G401.6 (cell line): ENCODE results near the gene PRDM11.
"Not testable (repeated sequence)": the region's sequence is repeated elsewhere in the genome, so short reads cannot be mapped to it uniquely, and the experiment has no call there.

Source experiments
- FAIRE-seq: peaks from 2 replicates; lab custom pipeline; 2012; peaks lifted over from hg19 to GRCh38; lab: Jason Lieb, UNC

The PRDM11 gene

DNA sequence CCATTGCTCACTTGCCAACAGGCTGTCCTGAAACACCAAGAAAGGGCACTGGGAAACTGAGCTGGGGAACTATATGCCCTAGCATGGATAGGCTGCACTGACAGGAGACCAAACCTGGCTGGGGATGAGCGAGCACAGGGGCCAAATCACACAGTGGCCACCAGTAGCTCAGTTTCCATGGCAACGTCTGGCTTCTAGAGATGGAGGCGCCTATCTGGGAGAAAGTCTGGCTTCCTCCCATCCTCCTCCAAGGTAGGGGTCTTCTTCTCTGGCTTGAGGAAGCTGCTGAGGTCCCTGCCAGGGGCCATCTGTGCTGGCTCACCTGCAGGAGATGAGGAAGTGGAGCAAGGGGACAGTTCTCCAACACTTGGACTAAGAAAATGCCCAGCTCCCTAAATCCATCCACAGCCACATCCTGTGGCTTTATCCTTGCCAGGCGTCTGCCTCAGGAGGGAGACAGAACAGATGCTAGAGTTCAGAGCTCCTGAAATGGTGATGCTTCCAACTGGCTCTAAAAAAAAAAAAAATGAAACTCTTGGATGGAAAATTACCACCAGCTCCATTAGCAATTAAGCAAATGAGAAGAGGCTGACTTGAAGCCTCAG, 91.4 kb downstream of the PRDM11 start:
- no peak for FAIRE-seq

DNA sequence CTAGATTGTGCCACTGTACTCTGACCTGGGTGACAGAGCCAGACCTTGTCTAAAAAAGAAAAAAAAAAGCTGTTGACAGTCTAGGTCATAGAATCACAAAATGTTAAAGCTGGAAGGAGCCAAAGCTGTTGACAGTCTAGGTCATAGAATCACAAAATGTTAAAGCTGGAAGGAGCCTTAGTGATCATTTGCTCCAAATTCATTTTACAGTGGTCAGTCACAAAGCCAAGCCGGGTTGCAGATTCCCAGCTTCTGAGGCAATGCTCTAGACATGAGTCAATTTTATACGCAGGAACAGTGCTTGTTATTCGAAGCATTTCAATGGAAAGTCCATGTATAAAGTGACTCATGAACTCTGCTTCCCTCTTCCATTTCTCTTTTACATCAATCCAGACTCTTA, 92.3 kb downstream of the PRDM11 start:
- no peak for FAIRE-seq

DNA sequence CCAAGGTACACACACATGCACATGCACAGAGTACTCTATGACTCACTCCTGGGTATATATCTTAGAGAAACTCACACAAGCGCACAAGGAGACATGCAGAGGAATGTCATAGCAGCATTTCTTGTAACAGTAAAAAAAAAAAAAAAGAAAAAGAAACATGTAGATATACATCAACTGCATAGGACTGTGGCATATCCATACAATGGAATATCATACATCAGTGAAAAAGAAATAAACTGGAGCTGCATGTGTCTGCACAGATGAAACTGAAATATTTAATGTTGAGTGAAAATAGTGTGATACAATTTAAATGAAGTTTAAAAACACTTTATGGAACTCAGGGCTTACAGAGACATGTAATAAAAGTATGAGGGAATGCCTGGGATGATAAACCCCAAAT, 93.3 kb downstream of the PRDM11 start:
- no peak for FAIRE-seq

DNA sequence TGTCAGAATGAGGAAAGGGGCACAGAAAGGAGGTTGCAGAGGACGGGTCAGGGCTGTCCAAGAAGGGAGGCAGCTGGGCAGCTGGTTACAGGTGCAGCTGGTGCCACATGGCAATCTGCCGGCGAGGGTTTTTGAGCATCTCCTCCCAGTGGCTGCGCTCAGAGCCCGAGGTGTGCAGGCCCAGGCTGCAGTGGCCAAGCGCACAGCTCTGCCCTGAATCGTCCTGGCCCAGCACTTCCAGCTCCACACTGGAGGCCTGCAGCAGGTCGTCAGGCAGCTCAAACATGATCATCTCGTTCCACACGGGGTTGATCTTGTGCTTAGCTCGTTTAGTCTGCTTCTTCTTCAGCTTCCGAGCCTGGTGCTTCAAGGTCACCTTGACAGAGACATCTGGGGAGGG, 97.5 kb downstream of the PRDM11 start:
- no peak for FAIRE-seq

DNA sequence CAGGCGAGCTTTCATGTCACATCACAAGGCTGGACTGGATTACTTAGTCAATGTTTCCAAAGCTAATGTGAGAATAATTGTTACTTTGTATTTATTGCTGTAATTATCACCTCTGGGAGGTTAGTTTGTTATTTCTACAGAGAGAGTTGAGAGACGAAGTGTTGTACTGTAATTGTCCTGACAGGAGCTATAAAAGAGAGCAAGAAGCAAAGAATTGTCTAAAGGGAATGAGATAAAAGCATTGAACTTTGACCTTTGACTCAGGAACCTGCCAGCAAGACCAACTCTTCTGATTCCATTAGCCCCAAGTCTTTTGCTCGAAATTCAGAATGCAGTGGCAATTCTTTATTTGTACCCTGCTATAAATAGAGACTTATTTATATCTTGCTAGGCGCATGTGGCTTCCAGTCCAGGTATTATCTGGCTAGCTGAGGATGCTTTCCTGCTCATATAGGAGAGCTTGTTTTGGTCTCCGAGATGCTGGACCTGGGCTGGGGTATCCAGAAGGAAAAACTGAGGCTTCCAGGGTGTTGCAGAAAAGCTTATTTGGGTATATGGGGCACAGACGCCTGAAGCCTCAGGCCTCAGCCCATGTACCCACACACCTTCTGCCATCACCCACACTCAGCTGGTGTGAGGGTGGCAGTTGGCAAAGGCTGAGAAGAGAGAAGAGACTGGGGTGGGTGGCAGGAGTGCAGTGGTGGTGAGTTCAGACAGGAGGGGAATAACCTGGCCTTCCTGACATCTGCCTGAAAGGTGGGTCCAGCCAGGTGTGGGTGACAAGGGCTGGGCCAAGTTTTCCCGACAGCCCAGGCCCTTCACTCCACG, 99.0 kb downstream of the PRDM11 start:
- FAIRE-seq = no peak

DNA sequence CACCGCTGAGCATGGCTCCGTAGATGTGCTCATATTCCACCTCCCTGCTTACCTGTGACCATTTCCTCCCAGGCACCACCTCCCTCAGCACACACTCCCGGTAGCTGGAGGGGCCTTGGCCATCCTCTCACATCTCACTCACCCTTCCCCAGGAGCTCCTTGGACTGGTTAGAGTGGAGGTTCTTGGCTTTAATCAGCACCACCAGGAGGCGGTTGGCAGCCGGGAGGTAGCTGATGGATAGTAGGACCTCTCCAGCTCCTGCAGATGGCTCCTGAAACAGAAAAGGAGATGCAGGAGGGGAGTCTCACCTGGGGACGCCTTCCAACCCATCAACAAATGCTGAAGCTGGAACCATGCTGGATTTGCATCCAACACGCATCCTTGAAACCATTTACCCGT, 99.8 kb downstream of the PRDM11 start:
- no peak for FAIRE-seq

DNA sequence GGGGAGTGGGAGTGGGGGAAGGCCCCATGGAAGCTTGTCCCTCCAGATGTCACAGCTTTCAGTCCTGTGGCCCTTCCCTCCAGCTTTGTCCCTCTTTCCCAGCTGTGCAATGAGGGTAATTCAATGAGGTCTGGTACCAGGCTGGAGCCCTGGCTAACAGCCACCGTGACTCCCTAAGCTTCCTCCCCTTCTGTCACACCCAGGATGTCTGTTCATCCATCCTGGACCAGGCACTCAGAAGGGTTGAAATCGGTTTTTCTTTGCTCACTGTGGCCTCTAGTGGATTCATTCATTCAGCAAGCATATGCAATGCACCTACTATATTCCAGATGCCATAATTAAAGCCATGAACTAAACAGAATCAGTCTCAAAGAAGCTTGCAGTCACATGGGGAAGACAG, 101.0 kb downstream of the PRDM11 start:
- no peak for FAIRE-seq

DNA sequence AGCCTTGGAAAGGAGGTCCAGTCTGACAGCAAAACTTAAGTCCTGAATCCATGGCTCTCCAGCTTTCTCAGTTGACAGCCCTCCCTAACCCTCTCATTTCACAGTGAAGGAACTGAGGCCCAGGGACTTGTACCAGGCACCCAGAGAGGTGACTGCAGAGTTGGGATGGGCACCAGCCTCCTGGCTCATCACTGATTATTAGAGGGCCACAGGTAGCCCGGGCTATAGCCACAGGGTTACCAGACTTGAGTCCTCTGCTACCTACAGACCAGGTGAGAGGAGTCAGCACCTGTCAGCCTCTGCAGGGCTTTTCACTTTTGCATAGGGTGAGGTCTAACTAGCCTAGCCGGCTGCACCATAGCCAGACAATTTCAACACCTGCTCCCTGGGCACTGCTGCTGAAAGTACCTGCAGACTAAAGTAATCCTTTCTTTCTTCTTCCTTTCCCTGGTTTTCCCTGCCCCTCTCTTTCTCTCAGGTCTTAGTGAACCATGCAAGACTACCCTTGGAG, 102.1 kb downstream of the PRDM11 start:
- FAIRE-seq = no peak

DNA sequence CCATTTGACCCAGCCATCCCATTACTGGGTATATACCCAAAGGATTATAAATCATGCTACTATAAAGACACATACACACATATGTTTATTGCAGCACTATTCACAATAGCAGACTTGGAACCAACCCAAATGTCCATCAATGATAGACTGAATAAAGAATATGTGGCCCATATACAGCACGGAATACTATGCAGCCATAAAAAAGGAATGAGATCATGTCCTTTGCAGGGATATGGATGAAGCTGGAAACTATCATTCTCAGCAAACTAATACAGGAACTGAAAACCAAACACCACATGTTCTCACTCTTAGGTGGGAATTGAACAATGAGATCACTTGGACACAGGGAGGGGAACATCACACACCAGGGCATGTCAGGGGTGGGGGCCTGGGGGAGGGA, 102.9 kb downstream of the PRDM11 start:
- not testable (repeated sequence) for FAIRE-seq

DNA sequence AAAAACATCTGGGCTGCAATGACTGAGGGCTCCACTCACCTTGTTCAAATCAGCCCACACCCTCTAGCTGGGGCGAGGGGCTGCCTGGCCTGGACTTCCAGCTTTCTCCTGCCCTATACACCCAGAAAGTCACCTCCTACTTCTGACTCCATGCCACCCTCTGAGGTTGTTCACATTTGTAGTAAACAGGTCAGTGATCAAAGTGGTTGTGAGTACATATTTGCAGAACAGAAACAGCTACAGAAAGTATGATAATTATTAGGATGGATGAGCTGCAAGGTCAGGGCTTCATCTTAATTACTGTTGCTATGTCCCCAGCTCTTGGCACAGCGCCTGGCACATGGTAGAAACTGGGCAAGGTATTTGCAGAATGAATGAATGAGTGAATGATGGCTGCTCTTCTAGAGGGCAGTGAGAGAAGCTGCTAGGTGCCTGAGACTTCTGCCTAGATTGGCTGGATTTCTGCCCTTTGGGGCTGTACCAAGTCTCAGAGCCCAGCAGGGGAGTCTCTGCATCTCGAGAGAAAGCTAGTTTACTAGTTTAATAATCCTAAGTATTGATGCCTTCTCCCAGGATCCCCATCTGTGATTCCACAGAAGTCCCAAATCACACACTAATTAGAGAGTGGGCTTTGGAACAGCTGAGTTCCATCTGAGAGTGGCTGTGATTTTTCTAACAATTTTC, 103.7 kb downstream of the PRDM11 start:
- no peak for FAIRE-seq

DNA sequence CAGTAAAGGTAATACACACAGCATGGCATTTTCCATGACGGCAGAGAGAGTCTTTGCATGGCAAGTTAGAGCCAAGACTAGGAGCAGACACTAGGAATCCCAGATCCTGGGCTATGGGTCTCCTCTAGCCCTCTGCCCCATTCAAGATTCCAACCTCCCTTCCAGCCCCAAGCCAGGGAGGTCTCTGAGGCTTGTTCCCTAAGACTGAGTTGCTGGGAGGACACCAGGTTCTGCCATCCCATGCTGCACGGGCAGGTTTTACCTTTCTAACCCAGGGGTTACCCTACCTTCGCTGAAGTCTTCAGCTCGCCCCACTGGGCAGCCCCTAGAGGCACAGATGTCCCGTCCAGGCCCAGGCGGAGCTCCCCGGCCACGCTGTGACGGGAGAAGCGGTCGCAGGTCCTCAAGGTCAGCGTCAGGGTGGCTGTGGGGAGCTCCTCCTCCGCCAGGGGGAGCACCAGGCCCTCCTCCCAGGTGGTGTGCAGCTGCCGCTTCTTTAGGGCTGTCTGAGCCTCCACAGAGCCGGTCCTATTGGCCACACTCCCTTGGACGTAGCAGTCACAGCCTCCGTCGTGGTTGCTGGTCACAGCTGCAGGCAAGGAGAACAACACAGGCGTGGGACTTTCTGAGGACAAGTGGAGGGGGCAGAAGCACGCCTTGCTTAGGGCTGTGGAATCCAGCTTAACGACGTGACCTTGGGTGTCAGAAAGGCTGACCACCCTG, 105.9 kb downstream of the PRDM11 start:
- FAIRE-seq = no peak

DNA sequence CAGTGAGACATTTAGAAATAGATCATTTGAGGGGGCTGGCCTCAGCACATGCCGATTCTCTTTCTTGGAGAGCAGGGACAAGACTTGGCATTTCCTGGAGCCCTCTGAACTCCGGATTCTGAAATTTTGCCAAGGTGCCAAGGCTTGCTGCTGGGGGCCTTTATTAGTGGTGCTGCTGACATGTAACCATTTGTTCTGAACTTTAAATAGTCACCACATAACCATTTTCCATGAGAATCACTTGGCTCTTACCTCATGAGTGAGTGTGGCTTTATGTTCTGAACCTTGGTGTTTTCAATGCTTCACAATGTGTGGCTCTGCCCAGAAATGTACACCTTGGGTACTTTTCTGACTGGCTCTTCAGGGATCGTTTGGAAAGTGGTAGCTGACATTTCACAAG, 106.4 kb downstream of the PRDM11 start:
- FAIRE-seq = no peak

DNA sequence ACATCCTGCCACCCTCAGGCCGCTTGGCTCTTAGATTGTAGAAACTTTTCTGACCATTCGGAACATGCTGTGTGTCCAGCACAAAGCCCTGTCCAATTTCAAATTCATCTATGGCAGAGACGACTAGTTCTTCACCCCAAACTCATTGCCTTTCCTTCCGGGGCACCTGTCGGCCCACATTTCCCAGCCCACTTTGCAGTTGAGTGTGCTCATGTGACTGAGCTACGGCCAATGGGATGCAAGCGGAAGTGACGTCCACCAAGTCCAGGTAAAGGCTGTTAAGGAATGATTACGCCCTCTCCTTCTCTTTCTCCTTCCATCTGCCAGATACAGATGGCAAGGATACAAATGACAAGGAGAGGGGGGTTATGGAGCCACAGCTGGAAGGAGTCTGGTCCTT, 107.2 kb downstream of the PRDM11 start:
- FAIRE-seq = no peak

DNA sequence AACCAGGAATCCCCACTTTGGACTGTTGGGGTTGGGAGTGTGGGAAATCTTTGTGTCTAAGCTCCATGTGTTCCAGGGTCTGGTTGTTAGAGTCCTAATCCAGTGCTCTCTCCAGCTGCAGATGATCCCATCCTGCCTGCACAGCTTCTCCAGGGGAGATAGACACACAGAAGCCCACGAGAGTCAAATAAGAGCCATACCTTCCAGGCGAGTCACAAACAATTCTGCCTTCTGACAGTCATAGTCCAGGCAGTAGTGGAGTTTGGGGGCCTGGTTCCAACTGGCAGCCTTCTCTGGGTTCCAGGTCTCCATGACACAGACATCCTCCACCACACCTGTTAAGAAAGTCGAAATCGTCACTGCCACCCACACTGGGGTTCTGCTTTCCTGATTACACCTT, 107.6 kb downstream of the PRDM11 start:
- FAIRE-seq = no peak

DNA sequence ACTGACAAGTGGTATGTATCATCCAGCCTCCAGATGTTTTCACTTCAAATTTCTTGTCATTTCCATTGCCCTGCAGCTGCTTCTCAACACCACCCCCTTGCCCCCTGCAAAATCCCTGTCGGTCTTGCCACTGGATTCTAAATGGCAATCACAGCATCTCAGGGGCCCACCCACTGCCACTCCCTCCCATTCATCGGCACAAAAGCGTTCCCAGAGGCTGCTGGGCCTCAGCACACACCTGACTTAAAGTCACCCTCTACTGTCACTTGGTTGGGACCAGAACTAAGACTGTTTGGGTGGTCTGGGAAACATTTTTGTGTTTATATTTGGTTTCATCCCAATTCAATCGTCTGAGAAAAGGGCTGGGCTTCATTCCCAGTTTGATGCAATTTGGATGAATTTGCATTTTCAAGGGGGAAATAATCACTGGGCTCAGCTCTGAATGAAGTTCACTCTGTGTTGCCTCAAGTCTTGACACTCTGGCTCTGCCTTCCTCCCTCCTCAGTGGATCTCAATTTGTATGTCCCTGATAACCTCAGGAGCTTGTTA, 112.6 kb downstream of the PRDM11 start:
- FAIRE-seq = no peak

DNA sequence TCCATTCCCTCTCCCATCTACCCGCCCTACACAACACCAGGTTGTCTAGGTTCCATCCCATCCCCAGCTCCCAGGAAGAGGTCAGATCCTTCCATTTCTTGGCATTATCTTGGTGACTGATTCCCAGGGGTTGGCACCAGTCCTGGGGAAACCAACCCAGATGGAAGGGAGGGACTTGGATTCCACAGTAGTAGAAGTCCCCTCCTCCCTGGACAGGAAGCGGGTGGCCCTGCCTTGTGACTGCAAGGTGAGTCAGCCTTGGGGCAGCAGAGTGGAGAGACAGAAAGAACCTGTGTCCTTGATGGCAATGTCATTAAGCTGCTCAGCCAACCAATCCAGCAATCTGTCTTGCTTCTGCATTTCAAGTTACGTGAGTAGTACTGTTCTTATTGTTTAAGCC, 113.2 kb downstream of the PRDM11 start:
- no peak for FAIRE-seq

DNA sequence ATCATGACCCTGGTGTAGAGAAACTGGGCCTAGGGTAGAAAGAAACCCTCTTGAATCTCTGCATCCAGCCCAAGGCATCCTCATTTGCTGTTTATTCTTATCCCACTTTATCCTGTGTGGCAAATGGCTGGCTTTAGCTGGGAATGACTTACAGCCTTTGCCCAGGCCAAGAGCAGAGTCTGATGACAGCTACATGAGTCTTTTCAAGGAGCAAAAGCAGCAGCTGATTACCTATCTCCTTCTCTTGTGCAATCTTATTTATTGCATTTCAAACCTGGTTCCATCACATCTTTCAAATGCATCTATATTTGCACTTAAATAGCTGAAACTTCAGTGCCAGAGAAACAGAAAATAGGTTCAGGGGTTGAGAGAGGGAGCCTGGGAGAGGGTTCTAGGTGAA, 113.6 kb downstream of the PRDM11 start:
- FAIRE-seq = no peak

DNA sequence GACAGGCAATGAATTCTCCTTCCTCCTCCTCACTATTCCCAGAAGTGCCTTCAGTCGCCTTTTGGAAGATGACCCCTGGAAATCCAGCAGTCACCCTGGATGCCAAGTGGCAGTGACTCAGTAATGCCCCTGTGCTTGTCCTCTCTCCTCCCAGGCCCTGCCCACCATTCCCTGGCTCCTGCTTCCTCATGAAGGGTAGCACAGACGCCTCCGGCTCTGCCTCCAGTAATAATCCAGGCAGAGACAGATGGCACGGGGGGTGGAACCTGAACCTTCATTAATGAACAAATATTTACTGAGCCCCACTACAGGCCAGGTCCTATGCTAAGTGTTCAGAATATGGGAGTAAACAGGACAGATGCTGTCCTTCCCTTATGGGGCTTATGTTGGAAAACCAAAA, 116.5 kb downstream of the PRDM11 start:
- FAIRE-seq = no peak

DNA sequence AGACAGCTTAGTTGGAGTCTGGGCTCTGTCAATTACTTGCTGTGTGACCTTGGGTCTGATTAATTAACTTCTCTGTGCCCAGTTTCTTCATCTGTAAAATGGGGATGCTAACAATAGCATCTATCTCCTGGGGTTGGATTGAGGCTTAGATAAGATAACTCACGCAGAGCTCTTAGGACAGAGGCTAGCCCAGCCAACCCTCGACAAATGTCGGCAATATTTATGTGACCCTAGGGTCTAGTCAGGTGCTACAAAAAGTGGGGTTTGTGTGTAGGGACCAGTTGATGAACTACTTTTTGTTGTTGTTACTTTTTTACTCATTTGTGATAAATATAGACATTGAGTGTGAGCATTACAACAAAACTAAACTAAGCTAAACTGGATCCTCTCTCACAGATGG, 117.3 kb downstream of the PRDM11 start:
- no peak for FAIRE-seq

DNA sequence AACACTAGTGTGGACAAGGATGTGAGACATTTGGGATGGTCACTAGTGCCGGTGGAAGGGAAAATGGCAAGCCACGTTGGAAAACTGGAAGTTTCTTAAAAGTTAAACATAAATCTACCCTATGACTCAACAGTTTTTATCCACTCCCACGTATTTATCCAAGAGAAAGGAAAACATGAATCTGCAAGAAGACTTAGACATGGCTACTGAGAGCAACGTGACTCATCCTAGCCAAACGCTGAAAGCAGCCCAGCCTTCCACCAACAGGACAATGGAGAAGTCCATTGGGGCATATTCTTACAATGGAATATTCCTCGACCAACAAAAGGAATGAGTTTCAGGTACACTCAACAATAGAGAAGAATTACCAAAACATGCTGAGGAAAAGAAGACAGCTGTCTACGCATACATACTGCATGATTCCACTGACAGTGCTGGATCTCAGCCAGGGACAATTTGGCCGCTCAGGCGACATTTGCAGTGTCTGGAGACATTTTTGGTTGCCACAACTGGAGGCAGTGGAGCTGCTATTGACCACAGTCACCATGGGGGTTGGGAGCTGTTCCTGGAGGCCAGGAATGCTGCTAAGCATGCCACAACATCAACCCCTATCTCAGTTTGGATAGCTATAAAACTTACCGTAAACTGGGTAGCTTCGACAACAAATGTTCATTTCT, 118.5 kb downstream of the PRDM11 start:
- no peak for FAIRE-seq

DNA sequence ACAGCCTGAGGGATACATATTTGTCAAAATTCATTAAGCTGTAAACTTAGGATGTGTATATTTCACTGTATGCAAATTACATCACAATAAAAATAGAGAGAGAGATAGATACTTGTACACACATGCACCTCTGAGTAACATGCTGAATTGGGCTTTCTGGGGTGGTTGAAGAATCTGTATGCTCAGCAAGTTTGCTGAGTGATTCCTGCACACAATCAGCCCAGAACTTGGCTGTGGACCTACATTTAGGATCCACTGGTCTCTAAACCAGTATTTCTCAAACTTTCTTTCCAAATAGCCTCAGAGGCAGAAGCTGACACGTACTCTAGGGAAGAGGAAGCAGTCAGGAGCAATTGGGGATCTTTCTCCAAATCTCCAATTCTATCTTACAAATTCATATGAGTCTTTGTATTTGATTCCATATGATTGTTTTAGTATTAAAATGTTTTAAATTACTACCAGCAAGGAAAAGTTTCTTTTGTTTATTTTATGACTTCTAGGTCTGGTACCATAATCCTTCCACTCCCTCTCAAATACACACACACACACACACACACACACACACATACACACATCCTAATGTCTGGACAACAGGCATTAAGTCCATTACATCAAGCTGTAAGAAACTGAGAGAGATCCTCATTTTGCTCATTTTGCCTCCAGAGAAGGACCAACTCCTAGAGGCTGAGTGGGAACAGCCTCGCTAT, 119.7 kb downstream of the PRDM11 start:
- no peak for FAIRE-seq
